KMS-11 (cell line): ENCODE measurements around the gene CCSER2.
"Not testable (repeated sequence)": the region's sequence is repeated elsewhere in the genome, so short reads cannot be mapped to it uniquely, and the experiment has no call there.

ENCODE experiments used
- H2AFZ ChIP-seq: fragments of 200-600 bp; sonication (generic); 2 replicates; pipeline ENCODE4 v1.6.1; 2016; ENCODE audit warnings: antibody characterized with exemption, mixed run types, low read depth
- H3K27ac ChIP-seq: fragments of 200-600 bp; sonication (generic); 2 replicates; pipeline ENCODE4 v1.6.1; 2016; ENCODE audit warnings: mild to moderate bottlenecking, mixed run types
- H3K27me3 ChIP-seq: fragments of 200-600 bp; sonication (generic); 2 replicates; pipeline ENCODE4 v1.6.1; 2017; ENCODE audit warnings: mild to moderate bottlenecking, low read depth, mixed run types, moderate library complexity; ENCODE audit not compliant: insufficient read depth
- H3K36me3 ChIP-seq: fragments of 200-600 bp; sonication (generic); 2 replicates; pipeline ENCODE4 v1.6.1; 2017; ENCODE audit warnings: mild to moderate bottlenecking, mixed run types; ENCODE audit not compliant: insufficient read depth
- H3K4me1 ChIP-seq: fragments of 200-600 bp; sonication (generic); 2 replicates; pipeline ENCODE4 v1.6.1; 2016; ENCODE audit warnings: mild to moderate bottlenecking, low read depth, mixed run types; ENCODE audit not compliant: poor library complexity, severe bottlenecking
- H3K4me2 ChIP-seq: fragments of 200-600 bp; sonication (generic); 2 replicates; pipeline ENCODE4 v1.7.0; 2016; ENCODE audit warnings: mild to moderate bottlenecking, mixed run types
- H3K4me3 ChIP-seq: fragments of 200-600 bp; sonication (generic); IDR thresholded peaks from 2 replicates; pipeline ENCODE4 v1.6.1; 2017; ENCODE audit warnings: low read depth, low read length, mixed read lengths; ENCODE audit not compliant: insufficient read depth
- H3K79me2 ChIP-seq: fragments of 200-600 bp; sonication (generic); 2 replicates; pipeline ENCODE4 v1.6.1; 2016; ENCODE audit warnings: low read depth, mixed run types; ENCODE audit not compliant: insufficient read depth
- H3K9ac ChIP-seq: fragments of 200-600 bp; sonication (generic); 2 replicates; pipeline ENCODE4 v1.6.1; 2016; ENCODE audit warnings: mild to moderate bottlenecking, mixed run types
- H4K20me1 ChIP-seq: fragments of 200-600 bp; sonication (generic); 2 replicates; pipeline ENCODE4 v1.6.1; 2016; ENCODE audit warnings: mild to moderate bottlenecking, mixed run types; ENCODE audit not compliant: insufficient read depth
- CTCF ChIP-seq: fragments of 200-600 bp; sonication (generic); conservative IDR thresholded peaks from 2 replicates; pipeline ENCODE4 v1.6.1; 2017; ENCODE audit warnings: low read depth, mild to moderate bottlenecking, antibody characterized with exemption, low read length, moderate library complexity, mixed read lengths

The CCSER2 gene

GRCh38 chr10:84523526-84523925, 195.1 kb downstream of the CCSER2 start:
- Histone ChIP-seq H3K79me2 (no peaks in the 10 kb centered on the region), H3K27me3 (no peaks in the 10 kb centered on the region), H3K9ac (no peak overlapping the region), H3K4me1 (no peaks in the 10 kb centered on the region), H3K36me3 (no peaks in the 10 kb centered on the region), H3K4me3 (no peak overlapping the region), H3K4me2 (no peak overlapping the region), H3K27ac (no peak overlapping the region), H4K20me1 (no peaks in the 10 kb centered on the region), H2AFZ (no peak overlapping the region)
- no peak for TF ChIP-seq CTCF

GRCh38 chr10:84524435-84524834, 196.0 kb downstream of the CCSER2 start:
- Histone ChIP-seq H3K4me2 (no peak overlapping the region), H4K20me1 (no peaks in the 10 kb centered on the region), H3K79me2 (no peaks in the 10 kb centered on the region), H3K36me3 (no peaks in the 10 kb centered on the region), H3K27ac (no peak overlapping the region), H3K4me1 (no peaks in the 10 kb centered on the region), H3K4me3 (no peak overlapping the region), H3K27me3 (no peaks in the 10 kb centered on the region), H2AFZ (no peak overlapping the region), H3K9ac (no peak overlapping the region)
- no peak for TF ChIP-seq CTCF

- TF ChIP-seq CTCF: no peak
- H3K36me3 ChIP-seq: no peaks in the 10 kb centered on the region
- H3K4me3 ChIP-seq: no peak overlapping the region
- no peak overlapping the region for H3K9ac ChIP-seq
- H4K20me1 ChIP-seq: no peaks in the 10 kb centered on the region
- no peaks in the 10 kb centered on the region for H3K79me2 ChIP-seq
- no peaks in the 10 kb centered on the region for H3K27me3 ChIP-seq
- H3K27ac ChIP-seq: no peak overlapping the region
- H3K4me1 ChIP-seq: no peaks in the 10 kb centered on the region
- H2AFZ ChIP-seq: no peak overlapping the region
- H3K4me2 ChIP-seq: no peak overlapping the region
Measured at GRCh38 chr10:84525120-84525806, 196.9 kb downstream of the CCSER2 start.

- H4K20me1 ChIP-seq, H3K27me3 ChIP-seq, H3K27ac ChIP-seq, H3K4me2 ChIP-seq, H3K9ac ChIP-seq, H3K4me1 ChIP-seq, H3K36me3 ChIP-seq, H3K79me2 ChIP-seq, H3K4me3 ChIP-seq, H2AFZ ChIP-seq: not testable (repeated sequence)
Measured at GRCh38 chr10:84525807-84526182, 197.4 kb downstream of the CCSER2 start.

GRCh38 chr10:84527386-84527785, 199.0 kb downstream of the CCSER2 start:
- not testable (repeated sequence) for H3K27ac ChIP-seq, H2AFZ ChIP-seq, H3K79me2 ChIP-seq, H3K9ac ChIP-seq, H3K36me3 ChIP-seq, H4K20me1 ChIP-seq, H3K4me1 ChIP-seq, H3K4me2 ChIP-seq, H3K4me3 ChIP-seq, H3K27me3 ChIP-seq

GRCh38 chr10:84528526-84528925, 200.1 kb downstream of the CCSER2 start:
- not testable (repeated sequence) for H3K27me3 ChIP-seq, H3K4me1 ChIP-seq, H4K20me1 ChIP-seq, H3K4me3 ChIP-seq, H3K27ac ChIP-seq, H3K4me2 ChIP-seq, H3K36me3 ChIP-seq, H3K9ac ChIP-seq, H2AFZ ChIP-seq, H3K79me2 ChIP-seq
